ENCODE data around the gene IFITM10.

Gene IFITM10

DNA sequence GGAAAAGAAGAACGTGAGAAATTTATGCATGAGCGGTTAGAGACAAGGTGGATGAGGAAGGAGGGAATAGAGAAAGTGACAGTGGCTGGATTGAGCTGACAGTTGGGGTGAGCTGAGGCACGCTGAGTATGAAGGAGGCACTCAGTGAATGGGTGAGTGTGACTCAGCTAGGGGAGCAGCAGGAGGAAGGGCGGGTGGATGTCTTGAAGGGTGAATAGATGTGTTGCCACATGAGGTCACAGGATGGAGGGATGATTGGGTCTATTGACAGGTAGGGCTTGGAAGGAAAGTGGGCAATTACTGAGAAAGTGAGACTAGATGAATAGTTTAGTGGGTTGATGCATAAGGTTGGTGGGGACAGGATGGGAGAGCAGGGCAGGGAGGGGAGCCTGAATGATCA is 8.0 kb downstream of the IFITM10 start:
- DNase-seq (ENCODE audit: extremely low read depth in 1 of 2, low read depth in 1 of 2), result no peak

DNA sequence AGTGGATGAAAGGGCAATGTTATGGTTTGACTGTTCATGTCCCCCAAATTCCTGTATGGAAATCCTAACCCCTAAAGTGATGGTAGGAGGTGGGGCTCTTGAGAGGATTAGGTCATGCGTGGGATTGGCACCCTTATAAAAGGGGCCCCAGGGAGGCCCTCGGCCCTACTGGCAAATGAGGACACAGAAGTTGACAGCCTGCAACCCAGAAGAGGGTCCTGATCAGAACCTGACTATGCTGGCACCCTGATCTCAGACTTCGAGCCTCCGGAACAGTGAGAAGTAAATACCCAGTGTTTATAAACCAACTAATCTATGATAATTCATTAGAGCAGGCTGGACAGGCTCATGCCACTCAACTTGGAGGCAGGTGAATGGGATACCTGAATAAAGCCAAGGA is 8.7 kb downstream of the IFITM10 start:
- no peak for DNase-seq (ENCODE audit: extremely low read depth in 1 of 2, low read depth in 1 of 2)

DNA sequence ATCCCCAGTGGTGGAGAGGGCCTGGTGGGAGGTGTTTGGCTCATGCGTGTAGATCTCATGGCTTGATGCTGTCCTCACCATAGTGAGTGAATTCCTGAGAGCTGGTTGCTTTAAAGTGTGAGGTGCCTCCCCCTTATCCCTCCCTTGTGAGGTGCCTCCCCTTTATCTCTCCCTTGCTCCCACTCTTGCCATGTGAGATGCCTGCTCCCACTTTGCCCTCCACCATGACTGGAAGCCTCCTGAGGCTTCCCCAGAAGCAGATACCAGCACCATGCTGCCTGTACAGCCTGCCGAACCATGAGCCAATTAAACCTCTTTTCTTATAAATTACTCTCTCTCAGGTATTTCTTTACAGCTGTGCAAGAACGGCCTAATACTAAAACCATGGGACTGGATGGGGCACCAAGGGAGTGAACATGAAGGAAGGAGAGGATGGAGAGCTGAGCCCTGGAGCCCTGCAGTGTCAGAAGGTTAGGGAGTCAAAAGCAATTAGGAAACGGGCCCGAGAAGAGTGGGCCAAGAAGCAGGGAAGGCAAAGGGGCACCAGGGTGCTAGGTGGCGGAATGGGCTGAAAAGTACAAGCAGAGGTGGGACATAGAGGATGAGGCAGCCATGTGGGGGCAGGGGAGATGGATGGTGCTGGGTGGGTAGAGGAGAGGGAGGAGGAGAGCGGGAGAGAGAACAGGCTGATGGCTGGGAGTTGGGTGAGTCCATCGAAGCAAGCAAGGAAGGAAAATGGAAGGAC is 9.4 kb downstream of the IFITM10 start:
- DNase-seq (ENCODE audit: extremely low read depth in 1 of 2, low read depth in 1 of 2), result no peak

- DNase-seq (ENCODE audit: extremely low read depth in 1 of 2, low read depth in 1 of 2), result no peak
Measured at GRCh38 chr11:1739576-1739975, 10.8 kb downstream of the IFITM10 start.

DNA sequence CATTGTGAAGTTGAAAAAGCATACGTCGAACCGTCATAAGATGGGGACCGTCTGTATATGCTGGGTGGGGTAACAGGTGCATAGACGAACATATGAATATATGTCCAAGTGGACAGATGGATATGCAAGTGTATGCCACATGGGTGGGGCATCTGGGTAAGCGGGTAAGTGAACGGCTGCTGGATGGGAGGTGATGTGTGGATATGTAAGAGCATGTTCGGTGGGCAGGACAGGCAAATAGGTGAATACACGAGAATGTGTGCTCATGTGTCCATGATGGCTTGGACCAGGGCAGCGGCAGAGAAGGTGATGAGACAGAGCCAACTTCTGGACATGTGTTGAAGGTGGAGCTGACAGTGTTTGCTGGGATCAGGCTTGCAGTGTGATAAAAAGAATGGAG is 12.0 kb downstream of the IFITM10 start:
- DNase-seq (ENCODE audit: extremely low read depth in 1 of 2, low read depth in 1 of 2), result no peak

- no peak for DNase-seq (ENCODE audit: extremely low read depth in 1 of 2, low read depth in 1 of 2)
Measured at GRCh38 chr11:1737080-1737757, 13.2 kb downstream of the IFITM10 start.

- DNase-seq (ENCODE audit: extremely low read depth in 1 of 2, low read depth in 1 of 2), result no peak
Measured at GRCh38 chr11:1736447-1736992, 13.9 kb downstream of the IFITM10 start.

DNA sequence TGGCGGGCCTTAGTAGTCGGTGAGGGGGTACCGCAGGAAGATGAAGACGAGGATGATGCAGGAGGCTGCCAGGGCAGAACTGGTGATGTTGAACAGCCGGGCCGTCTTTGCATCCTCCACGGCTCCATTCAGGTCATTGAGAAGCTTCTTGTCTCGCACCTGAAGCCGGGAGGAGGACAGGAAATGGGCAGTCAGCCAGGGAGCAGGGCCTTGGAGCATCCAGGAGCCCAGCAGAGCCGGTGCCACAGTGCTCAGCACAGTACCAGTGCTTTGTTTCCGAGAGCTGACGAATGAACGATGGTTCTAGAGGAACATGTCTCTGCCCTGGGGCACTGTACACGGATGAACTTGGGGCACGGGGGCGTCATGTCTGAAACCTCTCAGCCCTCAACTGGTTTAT is 15.1 kb downstream of the IFITM10 start:
- no peak for DNase-seq (ENCODE audit: extremely low read depth in 1 of 2, low read depth in 1 of 2)

GRCh38 chr11:1734641-1735081 is 15.7 kb downstream of the IFITM10 start:
- DNase-seq (ENCODE audit: extremely low read depth in 1 of 2, low read depth in 1 of 2), result no peak

GRCh38 chr11:1733716-1734640 is 16.4 kb downstream of the IFITM10 start:
- no peak for DNase-seq (ENCODE audit: extremely low read depth in 1 of 2, low read depth in 1 of 2)

DNA sequence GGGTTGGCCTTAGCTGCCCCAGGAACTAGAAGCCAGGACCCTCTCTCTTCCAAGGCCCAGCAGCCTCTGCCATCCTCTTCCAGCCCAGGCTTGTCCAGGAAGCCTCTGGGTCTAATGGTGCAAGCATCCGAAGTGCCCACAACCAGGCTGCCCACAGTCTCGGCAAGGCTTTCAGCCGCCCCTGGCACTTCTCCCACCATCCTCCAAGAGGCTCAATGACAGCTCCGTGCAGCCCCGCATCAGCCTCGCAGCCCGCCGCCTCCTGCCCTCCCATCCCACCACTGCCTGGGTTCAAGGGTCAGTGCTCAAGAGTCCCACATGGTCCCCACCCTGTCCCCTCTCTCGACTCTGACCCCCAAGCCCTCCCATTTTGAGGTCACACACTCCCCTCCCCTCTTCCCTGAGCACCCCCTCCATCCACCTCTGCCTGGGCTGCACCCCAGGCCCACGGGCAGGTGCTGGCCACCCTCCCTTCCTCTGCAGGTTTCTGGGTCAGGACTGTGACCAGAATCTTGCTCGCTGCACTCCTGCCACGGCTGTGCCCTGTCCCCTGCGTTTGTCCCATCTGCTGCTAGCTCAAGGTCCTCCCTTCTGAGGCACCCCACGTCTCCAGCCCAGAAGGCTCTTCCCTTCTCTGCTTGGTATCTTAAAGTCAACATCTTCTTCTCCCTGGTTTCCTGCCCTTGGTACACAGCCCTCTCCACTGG is 17.2 kb downstream of the IFITM10 start:
- DNase-seq (ENCODE audit: extremely low read depth in 1 of 2, low read depth in 1 of 2), result no peak

- DNase-seq (ENCODE audit: extremely low read depth in 1 of 2, low read depth in 1 of 2), result no peak
Measured at GRCh38 chr11:1732418-1733008, 17.9 kb downstream of the IFITM10 start.

DNA sequence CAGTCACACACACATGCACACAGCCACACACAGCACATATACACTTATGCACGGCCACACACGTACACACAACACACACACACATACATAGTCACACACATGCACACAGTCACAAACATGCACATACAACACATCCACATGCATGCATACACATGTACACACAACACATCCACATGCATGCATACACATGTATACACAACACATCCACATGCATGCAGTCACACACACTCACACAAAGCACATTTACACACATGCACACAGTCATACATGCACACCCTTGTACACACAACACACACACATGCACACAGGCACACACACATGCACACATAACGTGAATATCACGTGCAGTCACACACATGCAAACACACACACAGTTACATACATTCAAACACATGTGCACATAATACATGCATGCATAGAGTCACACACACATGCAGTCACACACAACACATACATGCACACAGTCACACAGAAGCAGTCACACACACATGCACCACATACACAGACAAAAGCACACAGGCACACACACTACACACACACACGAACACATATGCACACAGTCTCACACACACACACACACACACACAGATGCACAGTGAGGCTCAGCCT is 18.8 kb downstream of the IFITM10 start:
- no peak for DNase-seq (ENCODE audit: extremely low read depth in 1 of 2, low read depth in 1 of 2)

DNA sequence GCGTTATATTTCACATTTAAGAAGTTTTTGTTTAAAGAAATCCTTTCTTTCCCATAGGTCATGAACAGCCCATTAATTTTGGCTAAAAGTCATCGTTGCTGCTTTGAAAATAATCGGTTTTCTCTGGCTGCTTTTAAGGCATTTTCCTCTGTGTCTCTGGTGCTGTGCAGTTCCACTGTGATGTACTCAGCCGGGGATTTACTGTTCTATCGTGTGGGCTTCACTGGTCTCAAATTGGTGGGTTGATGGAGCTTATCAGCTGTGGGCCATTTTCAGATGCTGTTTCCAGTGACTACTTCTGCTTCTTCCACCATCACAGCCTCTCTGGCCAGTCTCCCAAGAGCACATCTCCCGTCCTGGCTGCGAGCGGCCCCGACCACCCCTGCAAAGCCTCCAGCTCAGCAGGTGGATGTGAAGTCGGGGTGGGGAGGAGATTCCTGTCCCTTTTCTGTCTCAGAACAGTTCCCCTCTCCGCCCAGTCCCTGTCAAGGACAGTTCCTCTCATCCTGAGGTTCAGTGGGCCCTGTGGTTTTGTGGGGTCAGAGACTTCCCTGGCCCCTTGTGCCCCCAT is 20.3 kb downstream of the IFITM10 start:
- no peak for DNase-seq (ENCODE audit: extremely low read depth in 1 of 2, low read depth in 1 of 2)

- DNase-seq (ENCODE audit: extremely low read depth in 1 of 2, low read depth in 1 of 2), result no peak
Measured at GRCh38 chr11:1729692-1730011, 20.7 kb downstream of the IFITM10 start.

- DNase-seq (ENCODE audit: extremely low read depth in 1 of 2, low read depth in 1 of 2), result no peak
Measured at GRCh38 chr11:1728931-1729691, 21.3 kb downstream of the IFITM10 start.

GRCh38 chr11:1728301-1728700 is 22.1 kb downstream of the IFITM10 start:
- no peak for DNase-seq (ENCODE audit: extremely low read depth in 1 of 2, low read depth in 1 of 2)

GRCh38 chr11:1727861-1728260 is 22.5 kb downstream of the IFITM10 start:
- DNase-seq (ENCODE audit: extremely low read depth in 1 of 2, low read depth in 1 of 2), result no peak
